ENCODE measurements around the gene AGBL5. TPM values are rescaled to one million over a fixed set of nuclear protein-coding genes. Genes with fewer than 3 reads are reported as not detected.
A peak's percentile ranks its signal among the peaks of the same experiment; 100 is the strongest.

The AGBL5 gene
- total RNA-seq, 1 donor from 2014 or later: 14.0 TPM

DNA sequence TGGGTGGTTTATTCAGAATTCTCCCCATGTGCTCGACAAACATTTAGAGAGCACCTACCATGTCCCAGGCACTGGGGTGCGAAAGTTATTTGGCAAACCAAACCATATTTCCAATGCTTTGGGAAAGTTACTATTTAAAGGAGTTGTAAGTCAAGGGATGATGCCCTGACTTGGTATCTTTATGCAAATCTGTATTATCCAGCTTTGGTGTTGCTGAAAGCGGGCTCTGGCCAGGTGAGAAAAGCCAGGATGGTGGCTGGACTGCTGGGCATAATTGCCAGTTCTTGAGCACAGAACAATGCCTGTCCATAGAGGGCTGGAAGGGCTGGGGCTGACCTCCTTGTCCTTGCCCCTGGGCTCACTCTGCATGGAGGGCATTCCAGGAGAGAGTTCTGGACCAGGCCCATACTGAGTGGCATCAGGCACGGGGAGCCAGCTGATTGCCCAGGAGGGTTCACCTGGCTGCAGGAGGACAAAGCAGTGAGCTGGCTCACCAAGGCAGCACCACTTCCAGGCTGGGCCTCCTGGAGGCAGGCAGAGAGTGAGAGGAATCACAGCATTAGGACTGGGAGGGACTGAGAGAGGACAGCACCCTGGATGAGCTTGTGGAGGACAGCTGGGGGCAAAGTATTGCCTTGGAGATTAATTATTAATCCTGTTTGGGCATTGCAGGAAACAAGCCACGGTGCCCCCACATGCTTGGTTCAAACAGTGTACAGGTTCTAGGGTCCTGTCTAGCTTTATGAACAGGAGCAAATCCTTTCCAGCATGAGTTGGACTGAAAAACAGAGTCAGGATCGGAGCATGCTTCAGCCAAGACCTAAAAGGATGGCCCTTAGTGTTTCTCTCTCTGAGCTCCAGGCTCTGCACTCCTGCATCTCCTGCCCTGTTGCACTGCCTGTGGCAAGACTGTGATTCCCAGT is 42.2 kb downstream of the AGBL5 start:
- Histone ChIP-seq H3K9me3 (no peaks in the 10 kb centered on the region), H3K27ac (no peak overlapping the region), H3K4me3 (no peak overlapping the region), H3K36me3 (no peaks in the 10 kb centered on the region), H3K4me1 (peaks cover 8% of the 10 kb centered on the region), H3K27me3 (no peaks in the 10 kb centered on the region)
- TF ChIP-seq, protein P1, sequence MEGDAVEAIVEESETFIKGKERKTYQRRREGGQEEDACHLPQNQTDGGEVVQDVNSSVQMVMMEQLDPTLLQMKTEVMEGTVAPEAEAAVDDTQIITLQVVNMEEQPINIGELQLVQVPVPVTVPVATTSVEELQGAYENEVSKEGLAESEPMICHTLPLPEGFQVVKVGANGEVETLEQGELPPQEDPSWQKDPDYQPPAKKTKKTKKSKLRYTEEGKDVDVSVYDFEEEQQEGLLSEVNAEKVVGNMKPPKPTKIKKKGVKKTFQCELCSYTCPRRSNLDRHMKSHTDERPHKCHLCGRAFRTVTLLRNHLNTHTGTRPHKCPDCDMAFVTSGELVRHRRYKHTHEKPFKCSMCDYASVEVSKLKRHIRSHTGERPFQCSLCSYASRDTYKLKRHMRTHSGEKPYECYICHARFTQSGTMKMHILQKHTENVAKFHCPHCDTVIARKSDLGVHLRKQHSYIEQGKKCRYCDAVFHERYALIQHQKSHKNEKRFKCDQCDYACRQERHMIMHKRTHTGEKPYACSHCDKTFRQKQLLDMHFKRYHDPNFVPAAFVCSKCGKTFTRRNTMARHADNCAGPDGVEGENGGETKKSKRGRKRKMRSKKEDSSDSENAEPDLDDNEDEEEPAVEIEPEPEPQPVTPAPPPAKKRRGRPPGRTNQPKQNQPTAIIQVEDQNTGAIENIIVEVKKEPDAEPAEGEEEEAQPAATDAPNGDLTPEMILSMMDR (IDR thresholded peaks at IDR 0.05): no peak
- ATAC-seq (no peak), DNase-seq (no peak)
- intact Hi-C loops (cut with DNase I): no loop called here

DNA sequence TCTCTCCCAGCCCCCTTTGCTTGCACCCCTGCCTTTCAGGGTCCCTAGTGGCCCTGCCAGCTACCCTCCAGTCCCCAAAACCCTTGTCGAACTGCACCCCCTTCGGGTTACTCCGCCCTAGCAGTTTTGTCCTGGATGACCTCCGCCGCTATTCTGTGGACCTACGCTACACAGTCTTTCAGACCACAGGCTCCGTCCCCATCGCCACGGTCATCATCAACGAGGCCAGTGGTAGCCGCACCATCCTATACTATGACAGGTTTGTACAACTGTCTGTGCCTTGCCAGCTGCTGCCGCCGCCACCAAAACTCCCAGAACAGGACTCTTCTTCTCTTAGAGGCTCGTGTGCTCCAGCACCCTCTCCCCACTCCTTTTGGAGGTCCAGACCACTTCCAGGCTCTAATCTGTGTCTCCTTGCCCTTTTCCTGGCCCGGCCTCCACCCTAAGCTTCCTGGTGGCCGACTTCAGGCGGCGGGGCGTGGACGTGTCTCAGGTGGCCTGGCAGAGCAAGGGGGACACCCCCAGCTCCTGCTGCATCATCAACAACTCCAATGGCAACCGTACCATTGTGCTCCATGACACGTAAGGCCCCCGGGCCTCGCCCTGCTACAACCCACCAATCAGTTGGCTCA is 43.0 kb downstream of the AGBL5 start:
- no peaks in the 10 kb centered on the region for H3K9me3 ChIP-seq
- DNase-seq (no peak), ATAC-seq (no peak)
- TF ChIP-seq, protein P1 (IDR thresholded peaks at IDR 0.05): no peak
- intact Hi-C loops (cut with DNase I): no loop called here
- no peaks in the 10 kb centered on the region for H3K27me3 ChIP-seq
- H3K36me3 ChIP-seq: no peaks in the 10 kb centered on the region
- H3K4me3 ChIP-seq: no peak overlapping the region
- peaks cover 8% of the 10 kb centered on the region for H3K4me1 ChIP-seq
- H3K27ac ChIP-seq: no peak overlapping the region

- H3K36me3 ChIP-seq: no peaks in the 10 kb centered on the region
- H3K4me1 ChIP-seq: peaks cover 8% of the 10 kb centered on the region
- ATAC-seq (no peak), DNase-seq (no peak)
- intact Hi-C loops (cut with DNase I): no loop called here
- no peaks in the 10 kb centered on the region for H3K9me3 ChIP-seq
- no peaks in the 10 kb centered on the region for H3K27me3 ChIP-seq
- no peak overlapping the region for H3K27ac ChIP-seq
- TF ChIP-seq, protein P1 (IDR thresholded peaks at IDR 0.05): no peak
- H3K4me3 ChIP-seq: no peak overlapping the region
Measured at GRCh38 chr2:27095427-27095744, 43.9 kb downstream of the AGBL5 start.

GRCh38 chr2:27095745-27096651 is 44.5 kb downstream of the AGBL5 start:
- DNase-seq (no peak), ATAC-seq (peak; percentile 85)
- Histone ChIP-seq H3K27me3 (no peaks in the 10 kb centered on the region), H3K4me1 (peaks cover 8% of the 10 kb centered on the region), H3K4me3 (peak overlapping the region; percentile 43), H3K27ac (peak overlapping the region; percentile 14), H3K9me3 (no peaks in the 10 kb centered on the region), H3K36me3 (no peaks in the 10 kb centered on the region)
- intact Hi-C loops (cut with DNase I): no loop called here
- TF ChIP-seq, protein P1 (IDR thresholded peaks at IDR 0.05): no peak

GRCh38 chr2:27096748-27097297 is 45.4 kb downstream of the AGBL5 start:
- Histone ChIP-seq H3K27ac (peak overlapping the region; percentile 14), H3K27me3 (no peaks in the 10 kb centered on the region), H3K9me3 (no peaks in the 10 kb centered on the region), H3K36me3 (no peaks in the 10 kb centered on the region), H3K4me1 (peaks cover 8% of the 10 kb centered on the region), H3K4me3 (no peak overlapping the region)
- TF ChIP-seq, protein P1 (IDR thresholded peaks at IDR 0.05): no peak
- no peak for DNase-seq
- ATAC-seq: peak; percentile 46
- intact Hi-C loops (cut with DNase I): no loop called here

Data from upper lobe of right lung (tissue), 1 donor.